Measurements from ENCODE around the gene DGKZ.

DGKZ gene

GRCh38 chr11:46306296-46306853 lies 40.9 kb upstream of the DGKZ start:
- H3K9me3 ChIP-seq (ENCODE audit: insufficient read depth, low read length) = no peaks in the 10 kb centered on the region
- peaks cover 66% of the 10 kb centered on the region for H3K4me1 ChIP-seq (ENCODE audit: low read length)
- H3K9ac ChIP-seq (ENCODE audit: low read length) = no peak overlapping the region
- no peaks in the 10 kb centered on the region for H4K20me1 ChIP-seq (ENCODE audit: insufficient read depth, low read length)
- H3K4me3 ChIP-seq (ENCODE audit: low read length) = no peak overlapping the region
- H3K27me3 ChIP-seq (ENCODE audit: low read depth, low read length) = 0 out of 2 replicates have a peak, but pooled peaks cover 5% of the 10 kb centered on the region
- H3K4me2 ChIP-seq (ENCODE audit: low read length) = no peak overlapping the region
- H3K79me2 ChIP-seq (ENCODE audit: low read length) = no peaks in the 10 kb centered on the region
- H2AFZ ChIP-seq (ENCODE audit: low read depth, low read length) = no peak overlapping the region
- no peaks in the 10 kb centered on the region for H3K36me3 ChIP-seq (replicated peaks; ENCODE audit: low read depth, low read length)
- no peak for TF ChIP-seq EZH2phosphoT487 (IDR thresholded peaks at IDR 0.05; ENCODE audit: low read depth)
- no peak for TF ChIP-seq CTCF (IDR thresholded peaks at IDR 0.05; ENCODE audit: low read depth, low read length)
- H3K27ac ChIP-seq (ENCODE audit: low read length) = no peak overlapping the region

- no peaks in the 10 kb centered on the region for H4K20me1 ChIP-seq (ENCODE audit: insufficient read depth, low read length)
- H3K4me2 ChIP-seq (ENCODE audit: low read length) = no peak overlapping the region
- H3K4me1 ChIP-seq (ENCODE audit: low read length) = peaks cover 63% of the 10 kb centered on the region
- H3K36me3 ChIP-seq (replicated peaks; ENCODE audit: low read depth, low read length) = no peaks in the 10 kb centered on the region
- H3K27me3 ChIP-seq (ENCODE audit: low read depth, low read length) = 0 out of 2 replicates have a peak, but pooled peaks cover 2% of the 10 kb centered on the region
- no peak overlapping the region for H3K27ac ChIP-seq (ENCODE audit: low read length)
- TF ChIP-seq CTCF (IDR thresholded peaks at IDR 0.05; ENCODE audit: low read depth, low read length) (no peak), EZH2phosphoT487 (IDR thresholded peaks at IDR 0.05; ENCODE audit: low read depth) (no peak)
- H3K79me2 ChIP-seq (ENCODE audit: low read length) = no peaks in the 10 kb centered on the region
- H3K4me3 ChIP-seq (ENCODE audit: low read length) = no peak overlapping the region
- H2AFZ ChIP-seq (ENCODE audit: low read depth, low read length) = no peak overlapping the region
- H3K9me3 ChIP-seq (ENCODE audit: insufficient read depth, low read length) = no peaks in the 10 kb centered on the region
- H3K9ac ChIP-seq (ENCODE audit: low read length) = no peak overlapping the region
Observed at GRCh38 chr11:46307369-46307768, 39.9 kb upstream of the DGKZ start.

GRCh38 chr11:46307785-46308341 lies 39.4 kb upstream of the DGKZ start:
- H3K79me2 ChIP-seq (ENCODE audit: low read length) = no peaks in the 10 kb centered on the region
- no peaks in the 10 kb centered on the region for H3K27me3 ChIP-seq (ENCODE audit: low read depth, low read length)
- H3K4me2 ChIP-seq (ENCODE audit: low read length) = peak overlapping the region; percentile 47
- H2AFZ ChIP-seq (ENCODE audit: low read depth, low read length) = no peak overlapping the region
- H3K36me3 ChIP-seq (replicated peaks; ENCODE audit: low read depth, low read length) = no peaks in the 10 kb centered on the region
- no peaks in the 10 kb centered on the region for H3K9me3 ChIP-seq (ENCODE audit: insufficient read depth, low read length)
- H3K9ac ChIP-seq (ENCODE audit: low read length) = no peak overlapping the region
- TF ChIP-seq CTCF (IDR thresholded peaks at IDR 0.05; ENCODE audit: low read depth, low read length) = no peak
- TF ChIP-seq EZH2phosphoT487 (IDR thresholded peaks at IDR 0.05; ENCODE audit: low read depth) = no peak
- H3K4me3 ChIP-seq (ENCODE audit: low read length) = no peak overlapping the region
- peaks cover 58% of the 10 kb centered on the region for H3K4me1 ChIP-seq (ENCODE audit: low read length)
- H4K20me1 ChIP-seq (ENCODE audit: insufficient read depth, low read length) = no peaks in the 10 kb centered on the region
- no peak overlapping the region for H3K27ac ChIP-seq (ENCODE audit: low read length)

GRCh38 chr11:46308631-46309419 lies 38.4 kb upstream of the DGKZ start:
- Histone ChIP-seq H3K4me2 (ENCODE audit: low read length) (peak overlapping the region; percentile 47), H3K27ac (ENCODE audit: low read length) (peak overlapping the region; percentile 49), H3K27me3 (ENCODE audit: low read depth, low read length) (no peaks in the 10 kb centered on the region), H3K4me1 (ENCODE audit: low read length) (peaks cover 48% of the 10 kb centered on the region), H3K79me2 (ENCODE audit: low read length) (no peaks in the 10 kb centered on the region), H3K9me3 (ENCODE audit: insufficient read depth, low read length) (no peaks in the 10 kb centered on the region), H3K9ac (ENCODE audit: low read length) (peak overlapping the region; percentile 28), H2AFZ (ENCODE audit: low read depth, low read length) (no peak overlapping the region), H4K20me1 (ENCODE audit: insufficient read depth, low read length) (no peaks in the 10 kb centered on the region), H3K36me3 (replicated peaks; ENCODE audit: low read depth, low read length) (no peaks in the 10 kb centered on the region), H3K4me3 (ENCODE audit: low read length) (0 out of 2 replicates have a peak overlapping the region, but pooled peaks have one; percentile 13)
- TF ChIP-seq EZH2phosphoT487 (IDR thresholded peaks at IDR 0.05; ENCODE audit: low read depth) = no peak
- peak; percentile 93 for TF ChIP-seq CTCF (IDR thresholded peaks at IDR 0.05; ENCODE audit: low read depth, low read length)

Data from OCI-LY3 (cell line).